Esophagus (tissue), 2 donors: ENCODE results near the gene GPATCH8. TPM values are rescaled to one million over a fixed set of nuclear protein-coding genes. Genes with fewer than 3 reads are reported as not detected.

ENCODE experiments used
- H3K27ac ChIP-seq, 2 donors: one replicate each; pipeline ENCODE4 v1.5.1; 2013; ENCODE audit warnings: low read depth in 2 of 2, mild to moderate bottlenecking in 2 of 2, inconsistent platforms in 1 of 2, low read length in 1 of 2, moderate library complexity in 1 of 2
- H3K27me3 ChIP-seq, 2 donors: one replicate each; pipeline ENCODE4 v1.6.1; 2013; ENCODE audit warnings: low read length in 2 of 2, control low read depth in 1 of 2, mild to moderate bottlenecking in 1 of 2; ENCODE audit not compliant: insufficient read depth in 2 of 2, control insufficient read depth in 1 of 2
- H3K36me3 ChIP-seq, 2 donors: one replicate each; pipeline ENCODE4 v1.6.1; 2013; ENCODE audit warnings: low read length in 1 of 2; ENCODE audit not compliant: control insufficient read depth in 2 of 2, insufficient read depth in 2 of 2
- H3K4me1 ChIP-seq, 2 donors: one replicate each; pipeline ENCODE4 v1.6.1; 2013; ENCODE audit warnings: low read length in 1 of 2; ENCODE audit not compliant: control insufficient read depth in 2 of 2, insufficient read depth in 2 of 2
- H3K4me3 ChIP-seq, 2 donors: one replicate each; pipeline ENCODE4 v1.5.1; 2013; ENCODE audit warnings: low read length in 2 of 2, mild to moderate bottlenecking in 2 of 2, low read depth in 1 of 2, moderate library complexity in 1 of 2
- H3K9me3 ChIP-seq, 2 donors: one replicate each; pipeline ENCODE4 v1.6.1; 2013; ENCODE audit warnings: mild to moderate bottlenecking in 2 of 2, low read depth in 1 of 2, low read length in 1 of 2, moderate library complexity in 1 of 2; ENCODE audit not compliant: control insufficient read depth in 2 of 2, insufficient read depth in 1 of 2
- WGBS, 2 donors: extraction: QIAGEN DNeasy Blood & Tissue Kit; methylation state at CpG; one replicate each; pipeline ENCODE4 v1.1.7; 2013; 5-methylcytosine and 5-hydroxymethylcytosine counted together
- polyA plus RNA-seq, 2 donors: library from polyadenylated mRNA; stranded (reverse); fragments of 200-250 nt; gene quantifications; one replicate each; pipeline ENCODE4 v1.2.3, GENCODE V29; 2013
- donor health status: healthy with polysubstance abuse.
- donor health status: Bipolar disorder and iron deficiency.

Gene GPATCH8
- polyA plus RNA-seq, 2 donors: 7.9 to 12.8 TPM

DNA sequence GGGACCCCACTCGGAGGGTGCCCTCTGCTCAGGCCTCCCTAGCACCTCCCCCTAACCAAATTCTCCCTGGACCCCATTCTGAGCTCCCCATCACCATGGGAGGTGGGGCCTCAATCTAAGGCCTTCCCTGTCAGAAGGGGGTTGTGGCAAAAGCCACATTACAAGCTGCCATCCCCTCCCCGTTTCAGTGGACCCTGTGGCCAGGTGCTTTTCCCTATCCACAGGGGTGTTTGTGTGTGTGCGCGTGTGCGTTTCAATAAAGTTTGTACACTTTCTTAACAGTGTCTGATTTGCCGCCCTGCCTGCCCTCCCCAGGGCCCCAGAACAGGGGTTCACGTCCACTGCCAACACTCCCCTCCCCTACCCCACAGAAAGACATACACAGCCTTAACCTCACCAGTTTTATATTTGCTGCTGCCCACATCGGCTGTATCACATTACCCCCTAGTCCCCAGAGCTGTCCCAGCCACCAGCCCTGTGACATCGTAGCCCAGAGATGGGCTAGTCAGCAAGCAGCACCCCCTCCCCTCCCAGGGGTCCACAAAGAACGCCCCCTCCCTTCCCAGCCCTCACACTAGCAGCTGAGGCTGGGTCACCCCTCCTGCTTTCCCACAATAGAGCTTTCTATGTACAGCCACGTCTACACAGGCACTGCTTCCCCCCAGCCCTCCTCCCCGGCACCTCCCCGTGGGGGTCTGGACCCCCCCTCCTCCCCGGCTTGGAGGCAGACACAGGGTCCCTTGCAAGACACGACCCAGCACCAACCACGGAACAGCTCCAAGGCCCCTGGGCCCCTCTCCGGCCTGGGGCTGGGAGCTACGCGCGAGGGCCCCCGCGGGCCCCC lies 150.2 kb downstream of the GPATCH8 start:
- Histone ChIP-seq H3K4me3 (peak overlapping the region; percentile 12 to 16), H3K27ac (peak overlapping the region in 1 of 2 donors; percentile 30)
- 57 to 64% methylated on average over 15 to 22 of the region's 22 CpGs for whole genome bisulfite sequencing, 2 donors

DNA sequence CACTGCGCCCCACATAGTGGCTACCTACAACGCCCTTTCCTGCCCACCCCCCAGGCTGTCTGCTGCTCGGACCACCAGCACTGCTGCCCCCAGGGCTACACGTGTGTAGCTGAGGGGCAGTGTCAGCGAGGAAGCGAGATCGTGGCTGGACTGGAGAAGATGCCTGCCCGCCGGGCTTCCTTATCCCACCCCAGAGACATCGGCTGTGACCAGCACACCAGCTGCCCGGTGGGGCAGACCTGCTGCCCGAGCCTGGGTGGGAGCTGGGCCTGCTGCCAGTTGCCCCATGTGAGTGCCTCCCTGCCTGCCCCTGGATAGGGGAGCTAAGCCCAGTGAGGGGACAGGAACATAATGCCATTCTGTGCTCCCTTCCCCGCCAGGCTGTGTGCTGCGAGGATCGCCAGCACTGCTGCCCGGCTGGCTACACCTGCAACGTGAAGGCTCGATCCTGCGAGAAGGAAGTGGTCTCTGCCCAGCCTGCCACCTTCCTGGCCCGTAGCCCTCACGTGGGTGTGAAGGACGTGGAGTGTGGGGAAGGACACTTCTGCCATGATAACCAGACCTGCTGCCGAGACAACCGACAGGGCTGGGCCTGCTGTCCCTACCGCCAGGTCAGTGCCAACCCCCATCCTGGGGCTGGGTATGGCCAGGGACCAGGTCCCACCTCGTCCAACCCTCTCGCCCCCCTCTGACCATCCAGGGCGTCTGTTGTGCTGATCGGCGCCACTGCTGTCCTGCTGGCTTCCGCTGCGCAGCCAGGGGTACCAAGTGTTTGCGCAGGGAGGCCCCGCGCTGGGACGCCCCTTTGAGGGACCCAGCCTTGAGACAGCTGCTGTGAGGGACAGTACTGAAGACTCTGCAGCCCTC lies 151.0 kb downstream of the GPATCH8 start:
- Histone ChIP-seq H3K36me3 (peaks cover 16 to 40% of the 10 kb centered on the region in 2 donors), H3K27me3 (no peaks in the 10 kb centered on the region)
- WGBS, 2 donors: 82 to 85% methylated on average over 36 of the region's 36 CpGs

More for the DNA sequence above, 150.2 kb downstream of the GPATCH8 start:
- peaks cover 0 to 17% of the 10 kb centered on the region in 2 donors for H3K4me1 ChIP-seq
- peaks cover 16 to 40% of the 10 kb centered on the region in 2 donors for H3K36me3 ChIP-seq
- no peaks in the 10 kb centered on the region for H3K9me3 ChIP-seq
- no peaks in the 10 kb centered on the region for H3K27me3 ChIP-seq

DNA sequence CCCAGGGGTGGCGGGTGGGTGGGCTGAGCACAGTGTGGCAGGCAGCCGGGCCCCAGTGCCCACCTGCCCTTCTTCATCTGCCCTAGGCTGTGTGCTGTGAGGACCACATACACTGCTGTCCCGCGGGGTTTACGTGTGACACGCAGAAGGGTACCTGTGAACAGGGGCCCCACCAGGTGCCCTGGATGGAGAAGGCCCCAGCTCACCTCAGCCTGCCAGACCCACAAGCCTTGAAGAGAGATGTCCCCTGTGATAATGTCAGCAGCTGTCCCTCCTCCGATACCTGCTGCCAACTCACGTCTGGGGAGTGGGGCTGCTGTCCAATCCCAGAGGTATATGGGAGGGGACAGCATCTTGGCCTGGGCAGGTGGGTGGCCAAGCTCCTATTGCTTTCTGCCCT lies 151.7 kb downstream of the GPATCH8 start:
- Histone ChIP-seq H3K4me3 (no peak overlapping the region), H3K27me3 (no peaks in the 10 kb centered on the region), H3K27ac (no peak overlapping the region), H3K36me3 (peaks cover 16 to 40% of the 10 kb centered on the region in 2 donors), H3K9me3 (no peaks in the 10 kb centered on the region), H3K4me1 (peaks cover 0 to 17% of the 10 kb centered on the region in 2 donors)
- 89 to 93% methylated on average over 8 of the region's 8 CpGs for WGBS, 2 donors

More for the DNA sequence above, 151.0 kb downstream of the GPATCH8 start:
- Histone ChIP-seq H3K27ac (no peak overlapping the region), H3K4me1 (peaks cover 0 to 17% of the 10 kb centered on the region in 2 donors), H3K9me3 (no peaks in the 10 kb centered on the region), H3K4me3 (no peak overlapping the region)

DNA sequence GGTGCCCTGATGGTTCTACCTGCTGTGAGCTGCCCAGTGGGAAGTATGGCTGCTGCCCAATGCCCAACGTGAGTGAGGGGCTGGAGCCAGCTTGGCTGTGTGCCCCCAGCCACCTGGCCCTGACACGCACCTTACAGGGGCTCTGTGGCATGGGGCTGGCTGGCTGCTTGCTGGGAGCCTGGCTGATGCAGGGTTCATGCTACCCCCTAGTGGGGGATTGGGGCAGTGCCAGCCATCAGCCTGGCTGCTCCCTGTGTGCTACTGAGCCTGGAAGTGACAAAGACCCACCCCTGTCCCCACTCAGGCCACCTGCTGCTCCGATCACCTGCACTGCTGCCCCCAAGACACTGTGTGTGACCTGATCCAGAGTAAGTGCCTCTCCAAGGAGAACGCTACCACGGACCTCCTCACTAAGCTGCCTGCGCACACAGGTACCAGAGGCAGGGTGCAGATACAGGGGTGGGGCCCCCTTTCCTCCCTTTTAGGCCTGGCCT lies 152.4 kb downstream of the GPATCH8 start:
- H3K4me1 ChIP-seq: peaks cover 0 to 23% of the 10 kb centered on the region in 2 donors

DNA sequence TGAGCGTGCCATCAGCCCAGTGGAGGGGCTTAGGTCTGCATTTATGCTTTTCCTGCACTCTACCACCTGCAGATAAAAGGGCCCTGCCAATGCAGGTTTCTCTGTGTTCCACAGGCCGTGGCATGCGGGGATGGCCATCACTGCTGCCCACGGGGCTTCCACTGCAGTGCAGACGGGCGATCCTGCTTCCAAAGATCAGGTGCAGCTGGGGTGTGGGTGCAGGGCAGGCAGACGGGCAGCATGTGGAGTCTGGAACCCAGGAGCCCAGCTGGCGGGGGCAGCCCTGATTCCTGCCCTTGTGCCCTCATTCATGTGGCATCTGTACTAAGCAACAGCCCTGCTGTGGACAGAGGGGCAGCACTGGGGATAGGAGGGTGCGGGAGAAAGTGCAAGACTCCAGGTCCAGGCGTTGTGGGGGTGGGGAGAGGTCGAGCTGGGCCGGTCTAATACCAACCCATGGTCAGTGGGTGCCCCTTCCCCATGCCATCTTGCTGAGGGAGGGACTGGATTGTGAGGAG lies 153.6 kb downstream of the GPATCH8 start:
- 86 to 87% methylated on average over 12 of the region's 12 CpGs for WGBS, 2 donors
- H3K4me3 ChIP-seq: no peak overlapping the region
- H3K4me1 ChIP-seq: peaks cover 0 to 26% of the 10 kb centered on the region in 2 donors
- no peaks in the 10 kb centered on the region for H3K27me3 ChIP-seq
- no peaks in the 10 kb centered on the region for H3K9me3 ChIP-seq
- no peak overlapping the region for H3K27ac ChIP-seq
- peaks cover 16 to 40% of the 10 kb centered on the region in 2 donors for H3K36me3 ChIP-seq

More for the DNA sequence above, 152.4 kb downstream of the GPATCH8 start:
- 62 to 71% methylated on average over 6 of the region's 6 CpGs for WGBS, 2 donors
- H3K9me3 ChIP-seq: no peaks in the 10 kb centered on the region
- no peaks in the 10 kb centered on the region for H3K27me3 ChIP-seq
- H3K36me3 ChIP-seq: peaks cover 16 to 40% of the 10 kb centered on the region in 2 donors
- H3K27ac ChIP-seq: no peak overlapping the region
- no peak overlapping the region for H3K4me3 ChIP-seq

DNA sequence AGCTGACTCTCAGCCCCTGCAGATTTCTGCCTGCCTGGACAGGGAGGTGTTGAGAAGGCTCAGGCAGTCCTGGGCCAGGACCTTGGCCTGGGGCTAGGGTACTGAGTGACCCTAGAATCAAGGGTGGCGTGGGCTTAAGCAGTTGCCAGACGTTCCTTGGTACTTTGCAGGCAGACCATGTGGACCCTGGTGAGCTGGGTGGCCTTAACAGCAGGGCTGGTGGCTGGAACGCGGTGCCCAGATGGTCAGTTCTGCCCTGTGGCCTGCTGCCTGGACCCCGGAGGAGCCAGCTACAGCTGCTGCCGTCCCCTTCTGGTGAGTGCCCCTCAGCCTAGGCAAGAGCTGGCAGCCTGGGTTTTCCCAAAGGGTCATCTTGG lies 154.2 kb downstream of the GPATCH8 start:
- H3K4me3 ChIP-seq: no peak overlapping the region
- H3K4me1 ChIP-seq: peaks cover 0 to 29% of the 10 kb centered on the region in 2 donors
- H3K9me3 ChIP-seq: no peaks in the 10 kb centered on the region
- H3K27ac ChIP-seq: peak overlapping the region; percentile 21 to 86
- H3K27me3 ChIP-seq: no peaks in the 10 kb centered on the region
- WGBS, 2 donors: 65 to 81% methylated on average over 5 to 6 of the region's 6 CpGs
- H3K36me3 ChIP-seq: peaks cover 16 to 40% of the 10 kb centered on the region in 2 donors

DNA sequence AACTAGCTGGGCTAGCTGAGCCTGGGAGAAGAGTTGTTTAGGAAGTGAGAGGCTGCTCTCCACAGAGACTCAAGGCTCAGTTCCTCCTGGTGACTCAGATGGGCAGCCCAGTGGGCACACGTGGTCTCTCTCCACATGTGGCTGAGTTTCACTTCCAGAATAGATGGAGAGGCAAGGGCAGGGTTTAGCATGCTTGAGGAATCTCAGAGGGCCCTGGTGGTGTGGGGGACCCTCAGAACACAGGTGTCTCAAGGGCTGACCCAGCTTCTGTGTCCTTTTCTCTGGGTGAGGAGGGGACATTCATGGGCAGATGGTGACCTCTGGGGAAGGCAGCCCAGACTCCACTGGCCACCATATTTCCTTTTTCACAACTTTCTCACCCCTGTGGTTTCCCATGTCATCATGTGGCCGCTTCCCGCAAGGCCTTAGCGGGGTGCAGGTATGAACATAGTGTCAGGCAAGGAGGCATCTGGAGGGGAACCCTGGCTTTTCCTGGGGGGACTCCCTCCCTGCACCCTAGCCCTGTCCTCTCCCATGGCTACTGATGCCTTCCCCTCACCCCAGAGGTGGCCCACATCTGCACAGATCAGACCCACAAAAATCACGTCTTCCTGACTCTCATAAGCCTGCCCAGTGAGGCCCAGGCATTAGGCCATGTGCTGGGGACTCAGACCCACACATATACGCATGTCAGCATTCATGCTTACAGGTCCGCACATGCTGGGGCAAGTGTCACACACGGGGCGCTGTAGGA lies 154.8 kb downstream of the GPATCH8 start:
- no peak overlapping the region for H3K4me3 ChIP-seq
- peaks cover 16 to 40% of the 10 kb centered on the region in 2 donors for H3K36me3 ChIP-seq
- H3K27ac ChIP-seq: peak overlapping the region; percentile 75 to 86
- WGBS, 2 donors: 52 to 64% methylated on average over 9 of the region's 9 CpGs
- peaks cover 0 to 35% of the 10 kb centered on the region in 2 donors for H3K4me1 ChIP-seq
- H3K9me3 ChIP-seq: no peaks in the 10 kb centered on the region
- H3K27me3 ChIP-seq: no peaks in the 10 kb centered on the region
